GM23338 (cell line): Measurements from ENCODE around the gene EXOSC7.

Experiments
- EZH2 ChIP-seq: fragments of 200-600 bp; sonication (generic); IDR thresholded peaks from one replicate; pipeline ENCODE4 v1.8.0; 2017; ENCODE audit warnings: antibody characterized with exemption, mild to moderate bottlenecking, low read depth; ENCODE audit not compliant: unreplicated experiment
- EZH2phosphoT487 ChIP-seq: fragments of 200-600 bp; sonication (generic); IDR thresholded peaks from one replicate; pipeline ENCODE4 v1.8.1; 2018; ENCODE audit warnings: antibody characterized with exemption; ENCODE audit not compliant: unreplicated experiment
- JUNB ChIP-seq: IDR thresholded peaks from one replicate; pipeline ENCODE4 v1.6.1; 2016; ENCODE audit warnings: antibody characterized with exemption; ENCODE audit not compliant: unreplicated experiment
- POLR2AphosphoS5 ChIP-seq: IDR thresholded peaks from 2 replicates; pipeline ENCODE4 v1.6.1; 2016; ENCODE audit warnings: antibody characterized with exemption, low read depth
- TF ChIP-seq, protein P1 (sequence below), 2 experiments: fragments of 200-600 bp in 1 of 2; sonication (generic) in 1 of 2; conservative IDR thresholded peaks; 2 replicates each; pipeline versions ENCODE4 v1.5.1 to v1.6.1; 2016 to 2017; ENCODE audit warnings: antibody characterized with exemption in 2 of 2, low read depth in 2 of 2, mild to moderate bottlenecking in 2 of 2, moderate library complexity in 1 of 2
- TF ChIP-seq, protein P2 (sequence below): IDR thresholded peaks from one replicate; pipeline ENCODE4 v1.6.1; 2018; ENCODE audit warnings: antibody characterized with exemption; ENCODE audit not compliant: unreplicated experiment

DNA sequence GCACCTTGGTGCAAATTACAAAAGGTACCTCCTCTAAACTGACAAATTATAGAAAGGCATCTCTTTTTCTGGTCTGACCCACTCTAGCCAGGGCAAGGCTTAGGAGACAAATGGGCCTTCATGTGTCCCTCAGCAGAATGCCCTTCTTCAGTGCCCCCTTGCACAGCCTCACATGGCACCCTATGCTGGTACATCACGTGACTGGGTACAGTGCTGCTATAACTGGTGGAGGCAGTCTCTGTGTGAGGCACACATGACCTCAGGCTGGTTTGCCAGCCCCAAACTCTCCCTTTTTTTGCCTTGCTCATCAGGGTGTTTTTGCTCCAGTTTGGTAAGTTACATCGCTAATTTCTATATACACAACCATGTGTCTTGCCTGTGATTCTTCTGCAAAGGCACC lies 53.2 kb downstream of the EXOSC7 start:
- TF ChIP-seq, protein P1, sequence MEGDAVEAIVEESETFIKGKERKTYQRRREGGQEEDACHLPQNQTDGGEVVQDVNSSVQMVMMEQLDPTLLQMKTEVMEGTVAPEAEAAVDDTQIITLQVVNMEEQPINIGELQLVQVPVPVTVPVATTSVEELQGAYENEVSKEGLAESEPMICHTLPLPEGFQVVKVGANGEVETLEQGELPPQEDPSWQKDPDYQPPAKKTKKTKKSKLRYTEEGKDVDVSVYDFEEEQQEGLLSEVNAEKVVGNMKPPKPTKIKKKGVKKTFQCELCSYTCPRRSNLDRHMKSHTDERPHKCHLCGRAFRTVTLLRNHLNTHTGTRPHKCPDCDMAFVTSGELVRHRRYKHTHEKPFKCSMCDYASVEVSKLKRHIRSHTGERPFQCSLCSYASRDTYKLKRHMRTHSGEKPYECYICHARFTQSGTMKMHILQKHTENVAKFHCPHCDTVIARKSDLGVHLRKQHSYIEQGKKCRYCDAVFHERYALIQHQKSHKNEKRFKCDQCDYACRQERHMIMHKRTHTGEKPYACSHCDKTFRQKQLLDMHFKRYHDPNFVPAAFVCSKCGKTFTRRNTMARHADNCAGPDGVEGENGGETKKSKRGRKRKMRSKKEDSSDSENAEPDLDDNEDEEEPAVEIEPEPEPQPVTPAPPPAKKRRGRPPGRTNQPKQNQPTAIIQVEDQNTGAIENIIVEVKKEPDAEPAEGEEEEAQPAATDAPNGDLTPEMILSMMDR (conservative IDR thresholded peaks at IDR 0.05; ENCODE audit: low read depth in 2 of 2): no peak
- no peak for TF ChIP-seq EZH2
- no peak for TF ChIP-seq JUNB
- no peak for TF ChIP-seq EZH2phosphoT487
- TF ChIP-seq, protein P2, sequence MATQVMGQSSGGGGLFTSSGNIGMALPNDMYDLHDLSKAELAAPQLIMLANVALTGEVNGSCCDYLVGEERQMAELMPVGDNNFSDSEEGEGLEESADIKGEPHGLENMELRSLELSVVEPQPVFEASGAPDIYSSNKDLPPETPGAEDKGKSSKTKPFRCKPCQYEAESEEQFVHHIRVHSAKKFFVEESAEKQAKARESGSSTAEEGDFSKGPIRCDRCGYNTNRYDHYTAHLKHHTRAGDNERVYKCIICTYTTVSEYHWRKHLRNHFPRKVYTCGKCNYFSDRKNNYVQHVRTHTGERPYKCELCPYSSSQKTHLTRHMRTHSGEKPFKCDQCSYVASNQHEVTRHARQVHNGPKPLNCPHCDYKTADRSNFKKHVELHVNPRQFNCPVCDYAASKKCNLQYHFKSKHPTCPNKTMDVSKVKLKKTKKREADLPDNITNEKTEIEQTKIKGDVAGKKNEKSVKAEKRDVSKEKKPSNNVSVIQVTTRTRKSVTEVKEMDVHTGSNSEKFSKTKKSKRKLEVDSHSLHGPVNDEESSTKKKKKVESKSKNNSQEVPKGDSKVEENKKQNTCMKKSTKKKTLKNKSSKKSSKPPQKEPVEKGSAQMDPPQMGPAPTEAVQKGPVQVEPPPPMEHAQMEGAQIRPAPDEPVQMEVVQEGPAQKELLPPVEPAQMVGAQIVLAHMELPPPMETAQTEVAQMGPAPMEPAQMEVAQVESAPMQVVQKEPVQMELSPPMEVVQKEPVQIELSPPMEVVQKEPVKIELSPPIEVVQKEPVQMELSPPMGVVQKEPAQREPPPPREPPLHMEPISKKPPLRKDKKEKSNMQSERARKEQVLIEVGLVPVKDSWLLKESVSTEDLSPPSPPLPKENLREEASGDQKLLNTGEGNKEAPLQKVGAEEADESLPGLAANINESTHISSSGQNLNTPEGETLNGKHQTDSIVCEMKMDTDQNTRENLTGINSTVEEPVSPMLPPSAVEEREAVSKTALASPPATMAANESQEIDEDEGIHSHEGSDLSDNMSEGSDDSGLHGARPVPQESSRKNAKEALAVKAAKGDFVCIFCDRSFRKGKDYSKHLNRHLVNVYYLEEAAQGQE: no peak
- TF ChIP-seq POLR2AphosphoS5: no peak
